Osteoblast (primary cell): Measurements from ENCODE around the gene SLC39A7. TPM values are rescaled to one million over a fixed set of nuclear protein-coding genes. Genes with fewer than 3 reads are reported as not detected.

ENCODE experiments used
- DNase-seq: peaks from one replicate; pipeline ENCODE4 v3.0.0; 2011; ENCODE audit warnings: low spot score, mixed read lengths; ENCODE audit not compliant: insufficient read length; ENCODE audit errors: missing footprints
- H2AFZ ChIP-seq: 2 replicates; pipeline ENCODE4 v1.6.0; 2011; ENCODE audit warnings: mild to moderate bottlenecking, low read length
- H3K27ac ChIP-seq: 2 replicates; pipeline ENCODE4 v1.5.1; 2011; ENCODE audit warnings: mild to moderate bottlenecking, low read depth, low read length, moderate library complexity
- H3K27me3 ChIP-seq: 2 replicates; pipeline ENCODE4 v1.6.0; 2012; ENCODE audit warnings: mild to moderate bottlenecking, control low read depth, inconsistent platforms, low read length, moderate library complexity; ENCODE audit not compliant: insufficient read depth
- H3K36me3 ChIP-seq: 2 replicates; pipeline ENCODE4 v1.5.1; 2011; ENCODE audit warnings: mild to moderate bottlenecking, low read length, control low read depth, moderate library complexity; ENCODE audit not compliant: insufficient read depth
- H3K4me1 ChIP-seq: 2 replicates; pipeline ENCODE4 v1.5.1; 2011; ENCODE audit warnings: mild to moderate bottlenecking, low read length, control low read depth, moderate library complexity; ENCODE audit not compliant: insufficient read depth
- H3K4me2 ChIP-seq: 2 replicates; pipeline ENCODE4 v1.6.0; 2011; ENCODE audit warnings: mild to moderate bottlenecking, low read length; ENCODE audit not compliant: insufficient read depth
- H3K4me3 ChIP-seq: fragments of 200-600 bp; sonication (generic); 3 replicates; pipeline ENCODE4 v1.5.1; 2012; ENCODE audit warnings: mild to moderate bottlenecking, low read length, inconsistent platforms; ENCODE audit not compliant: insufficient read depth
- H3K79me2 ChIP-seq: 2 replicates; pipeline ENCODE4 v1.6.0; 2012; ENCODE audit warnings: mild to moderate bottlenecking, low read length, control low read depth, inconsistent platforms; ENCODE audit not compliant: insufficient read depth
- H3K9me3 ChIP-seq: 2 replicates; pipeline ENCODE4 v1.5.1; 2011; ENCODE audit warnings: low read depth, low read length, control low read depth
- H4K20me1 ChIP-seq: 2 replicates; pipeline ENCODE4 v1.6.0; 2012; ENCODE audit warnings: mild to moderate bottlenecking, low read length, control low read depth; ENCODE audit not compliant: insufficient read depth
- CTCF ChIP-seq: IDR thresholded peaks from 2 replicates; pipeline ENCODE4 v1.5.1; 2011; ENCODE audit warnings: mild to moderate bottlenecking, low read depth, low read length, moderate library complexity; ENCODE audit errors: extremely low read depth
- total RNA-seq: library from RNA; depleted of rRNA; stranded (reverse); fragments of >200 nt; gene quantifications from 2 replicates; pipeline ENCODE4 v1.2.3, GENCODE V29; 2012

SLC39A7 gene
- total RNA-seq, 1 donor, result 108 TPM

- peak overlapping the region; percentile 12 for H3K4me2 ChIP-seq
- H3K27me3 ChIP-seq, result no peaks in the 10 kb centered on the region
- H3K4me1 ChIP-seq, result peaks cover 34% of the 10 kb centered on the region
- no peak for TF ChIP-seq CTCF
- peaks cover 63% of the 10 kb centered on the region for H4K20me1 ChIP-seq
- H3K79me2 ChIP-seq, result peaks cover 58% of the 10 kb centered on the region
- H3K27ac ChIP-seq, result no peak overlapping the region
- peaks cover 53% of the 10 kb centered on the region for H3K36me3 ChIP-seq
- peak; percentile 77 for DNase-seq
- H3K4me3 ChIP-seq, result no peak overlapping the region
- H3K9me3 ChIP-seq, result no peaks in the 10 kb centered on the region
- H2AFZ ChIP-seq, result no peak overlapping the region
Observed at GRCh38 chr6:33198159-33198852, 2.4 kb upstream of the SLC39A7 start.

- Histone ChIP-seq H3K27me3 (no peaks in the 10 kb centered on the region), H3K9me3 (no peaks in the 10 kb centered on the region), H4K20me1 (peaks cover 69% of the 10 kb centered on the region), H3K27ac (peak overlapping the region; percentile 98), H2AFZ (no peak overlapping the region), H3K4me1 (peaks cover 39% of the 10 kb centered on the region), H3K79me2 (peaks cover 65% of the 10 kb centered on the region), H3K36me3 (peaks cover 60% of the 10 kb centered on the region), H3K4me2 (peak overlapping the region; percentile 99), H3K4me3 (peak overlapping the region; percentile 81)
- no peak for TF ChIP-seq CTCF
- peak; percentile 81 for DNase-seq
Observed at GRCh38 chr6:33198853-33199436, 1.7 kb upstream of the SLC39A7 start.

- Histone ChIP-seq H4K20me1 (peaks cover 69% of the 10 kb centered on the region), H3K9me3 (no peaks in the 10 kb centered on the region), H3K36me3 (peaks cover 55% of the 10 kb centered on the region), H2AFZ (peak overlapping the region; percentile 38), H3K4me3 (peak overlapping the region; percentile 81), H3K27ac (peak overlapping the region; percentile 98), H3K79me2 (peaks cover 67% of the 10 kb centered on the region), H3K4me2 (peak overlapping the region; percentile 99), H3K27me3 (no peaks in the 10 kb centered on the region), H3K4me1 (peaks cover 45% of the 10 kb centered on the region)
- no peak for TF ChIP-seq CTCF
- DNase-seq, result peak; percentile 96
Observed at GRCh38 chr6:33199687-33200218, 914 bp upstream of the SLC39A7 start.

GRCh38 chr6:33201147-33201545, 479 bp downstream of the SLC39A7 start:
- H2AFZ ChIP-seq, result peak overlapping the region; percentile 89
- H3K36me3 ChIP-seq, result peaks cover 41% of the 10 kb centered on the region
- no peaks in the 10 kb centered on the region for H3K27me3 ChIP-seq
- H3K79me2 ChIP-seq, result peaks cover 67% of the 10 kb centered on the region
- H3K27ac ChIP-seq, result peak overlapping the region; percentile 98
- no peak for TF ChIP-seq CTCF
- no peaks in the 10 kb centered on the region for H3K9me3 ChIP-seq
- peak overlapping the region; percentile 99 for H3K4me2 ChIP-seq
- peaks cover 57% of the 10 kb centered on the region for H4K20me1 ChIP-seq
- peaks cover 59% of the 10 kb centered on the region for H3K4me1 ChIP-seq
- peak overlapping the region; percentile 81 for H3K4me3 ChIP-seq
- peak; percentile 90 for DNase-seq
